ENCODE measurements around the gene TBC1D23. TPM values are rescaled to one million over a fixed set of nuclear protein-coding genes. Genes with fewer than 3 reads are reported as not detected.
"Not testable (repeated sequence)": the region's sequence is repeated elsewhere in the genome, so short reads cannot be mapped to it uniquely, and the experiment has no call there.

The TBC1D23 gene
- total RNA-seq, 2 donors from 2014 or later, result 16.9 to 21.6 TPM

DNA sequence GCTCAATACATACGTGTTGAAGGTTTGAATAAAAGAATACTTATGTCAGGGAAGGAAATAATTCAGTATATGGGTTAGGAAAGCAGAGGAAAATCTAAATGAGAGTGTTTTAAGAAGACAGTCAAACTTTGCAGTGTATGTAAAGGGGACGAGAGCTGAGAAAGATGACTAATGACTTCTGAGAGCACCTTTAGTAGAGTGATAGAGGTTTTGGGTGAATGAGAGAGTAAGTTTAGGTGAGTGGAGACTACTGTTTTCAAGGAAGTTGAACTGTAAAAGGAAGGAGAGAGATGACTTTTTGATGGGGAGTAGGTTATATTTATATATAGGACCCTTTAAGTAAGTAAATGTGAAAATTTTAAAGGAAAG lies 9.4 kb downstream of the TBC1D23 start:
- DNase-seq (ENCODE audit: low spot score in 2 of 2) (no peak), ATAC-seq (peak; percentile 84 to 91)
- H3K27ac Mint-ChIP-seq, result peak overlapping the region; percentile 0 to 56
- no peaks in the 10 kb centered on the region for H3K9me3 Mint-ChIP-seq
- no peaks in the 10 kb centered on the region for H3K36me3 Mint-ChIP-seq

DNA sequence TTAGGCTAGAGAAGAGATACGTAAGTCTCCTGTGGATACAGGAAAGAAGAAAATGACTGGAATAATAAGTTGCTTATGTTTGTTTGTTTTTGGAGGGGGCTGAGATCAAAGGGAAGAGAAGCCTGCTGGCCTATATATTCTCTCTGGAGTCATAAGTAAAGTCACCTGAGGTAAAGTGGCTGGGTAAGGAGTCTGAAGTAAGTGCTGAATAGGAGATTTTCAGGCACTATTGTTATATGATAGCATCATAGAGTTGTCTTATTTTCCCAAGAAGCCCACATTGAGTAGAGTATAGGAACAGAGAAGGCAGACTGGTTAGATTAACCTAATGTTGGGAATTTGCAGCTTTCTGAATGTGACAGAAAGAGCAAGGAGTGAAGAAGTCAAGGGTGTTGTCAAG lies 10.7 kb downstream of the TBC1D23 start:
- Mint-ChIP-seq H3K36me3 (no peaks in the 10 kb centered on the region), H3K9me3 (no peaks in the 10 kb centered on the region), H3K27ac (no peak overlapping the region)
- no peak for DNase-seq (ENCODE audit: low spot score in 2 of 2)
- ATAC-seq, result no peak

GRCh38 chr3:100272797-100273611 lies 12.2 kb downstream of the TBC1D23 start:
- H3K36me3 Mint-ChIP-seq; DNase-seq (ENCODE audit: low spot score in 2 of 2); ATAC-seq; H3K9me3 Mint-ChIP-seq; H3K27ac Mint-ChIP-seq: not testable (repeated sequence)

DNA sequence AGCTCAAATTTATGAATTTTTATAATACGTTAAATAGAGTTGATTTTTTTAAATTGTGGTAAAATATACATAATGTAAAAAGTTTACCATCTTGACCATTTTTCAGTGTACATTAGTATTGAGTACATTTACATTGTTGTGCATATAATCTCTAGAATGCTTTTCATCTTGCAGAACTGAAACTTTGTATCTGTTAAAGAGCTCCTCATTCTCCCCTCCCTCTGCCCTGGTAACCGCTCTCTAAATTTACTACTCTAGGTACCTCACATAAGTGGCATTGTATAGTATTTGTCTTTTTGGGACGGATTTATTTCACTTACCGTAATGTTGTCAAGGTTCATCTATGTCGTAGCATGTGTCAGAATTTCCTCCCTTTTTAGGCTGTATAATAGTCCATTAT lies 13.6 kb downstream of the TBC1D23 start:
- no peaks in the 10 kb centered on the region for H3K9me3 Mint-ChIP-seq
- H3K27ac Mint-ChIP-seq, result no peak overlapping the region
- DNase-seq (ENCODE audit: low spot score in 2 of 2) (no peak), ATAC-seq (no peak)
- H3K36me3 Mint-ChIP-seq, result no peaks in the 10 kb centered on the region

- H3K9me3 Mint-ChIP-seq, result no peaks in the 10 kb centered on the region
- ATAC-seq (no peak), DNase-seq (ENCODE audit: low spot score in 2 of 2) (no peak)
- no peak overlapping the region for H3K27ac Mint-ChIP-seq
- no peaks in the 10 kb centered on the region for H3K36me3 Mint-ChIP-seq
Observed at GRCh38 chr3:100277255-100277800, 16.5 kb downstream of the TBC1D23 start.

GRCh38 chr3:100278910-100279309 lies 18.1 kb downstream of the TBC1D23 start:
- no peaks in the 10 kb centered on the region for H3K36me3 Mint-ChIP-seq
- DNase-seq (ENCODE audit: low spot score in 2 of 2), result no peak
- H3K9me3 Mint-ChIP-seq, result no peaks in the 10 kb centered on the region
- H3K27ac Mint-ChIP-seq, result no peak overlapping the region
- ATAC-seq, result no peak

GRCh38 chr3:100288288-100288894 lies 27.6 kb downstream of the TBC1D23 start:
- Mint-ChIP-seq H3K36me3 (no peaks in the 10 kb centered on the region), H3K9me3 (no peaks in the 10 kb centered on the region), H3K27ac (no peak overlapping the region)
- ATAC-seq (no peak), DNase-seq (ENCODE audit: low spot score in 2 of 2) (no peak)

DNA sequence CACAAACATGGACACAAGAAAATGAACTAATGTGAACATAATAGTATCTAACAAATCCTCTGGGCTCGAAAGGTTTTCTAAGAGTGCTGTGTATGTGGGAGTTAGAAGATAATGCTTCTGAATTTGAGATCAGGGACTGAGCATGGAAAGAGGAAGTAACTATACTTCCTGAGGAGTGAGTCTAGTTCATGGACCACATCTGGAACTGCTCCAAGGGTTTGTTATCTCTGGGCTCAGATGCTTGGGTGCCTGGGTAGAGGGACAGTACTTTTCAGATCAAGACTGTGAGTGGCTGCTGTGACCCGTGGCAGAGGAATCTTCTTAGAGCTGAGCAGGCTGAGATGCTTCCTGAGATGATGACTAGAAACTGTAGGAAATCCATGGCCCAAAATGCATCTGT lies 28.5 kb downstream of the TBC1D23 start:
- H3K27ac Mint-ChIP-seq, result no peak overlapping the region
- H3K36me3 Mint-ChIP-seq, result no peaks in the 10 kb centered on the region
- no peaks in the 10 kb centered on the region for H3K9me3 Mint-ChIP-seq
- ATAC-seq (no peak), DNase-seq (ENCODE audit: low spot score in 2 of 2) (no peak)

DNA sequence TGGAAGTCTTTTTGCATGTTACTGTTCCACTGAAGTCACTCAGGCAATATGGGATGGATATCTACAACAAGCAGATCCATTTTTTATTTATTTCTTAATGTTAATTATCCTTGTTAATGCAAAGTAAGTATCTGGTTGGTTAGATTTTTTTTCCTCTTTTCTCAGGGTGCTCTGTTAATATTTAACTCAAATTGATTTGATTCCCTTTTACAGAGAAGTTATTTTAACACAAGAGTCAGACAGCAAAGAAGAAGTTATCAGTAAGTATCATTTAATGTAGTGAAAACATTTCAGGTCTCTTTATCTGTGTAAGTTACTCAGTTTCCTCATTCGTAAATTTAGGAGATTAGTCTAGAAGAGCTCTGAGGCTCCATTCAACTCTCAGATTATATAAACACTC lies 34.3 kb downstream of the TBC1D23 start:
- Mint-ChIP-seq H3K36me3 (no peaks in the 10 kb centered on the region), H3K27ac (no peak overlapping the region), H3K9me3 (no peaks in the 10 kb centered on the region)
- DNase-seq (ENCODE audit: low spot score in 2 of 2) (no peak), ATAC-seq (no peak)

DNA sequence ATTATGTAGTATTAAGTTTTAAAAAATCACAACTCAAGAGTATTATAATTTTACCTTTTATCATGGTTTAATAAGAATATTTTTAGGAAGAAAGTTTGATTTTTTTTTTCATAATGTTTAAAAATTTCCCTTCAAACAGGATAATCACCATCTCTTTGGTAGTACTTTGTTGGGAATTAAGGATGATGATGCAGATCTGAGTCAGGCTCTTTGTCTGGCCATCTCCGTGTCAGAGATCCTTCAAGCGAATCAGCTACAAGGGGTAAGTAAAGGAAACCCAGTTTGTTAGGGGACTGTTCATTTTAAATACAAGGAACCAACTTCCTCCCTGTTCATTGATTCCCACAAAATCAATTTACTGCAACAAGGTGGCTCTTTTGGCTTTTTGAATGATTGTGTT lies 37.0 kb downstream of the TBC1D23 start:
- Mint-ChIP-seq H3K27ac (no peak overlapping the region), H3K36me3 (no peaks in the 10 kb centered on the region), H3K9me3 (no peaks in the 10 kb centered on the region)
- DNase-seq (ENCODE audit: low spot score in 2 of 2), result no peak
- ATAC-seq, result no peak

- DNase-seq (ENCODE audit: low spot score in 2 of 2), result no peak
- no peaks in the 10 kb centered on the region for H3K9me3 Mint-ChIP-seq
Observed at GRCh38 chr3:100299016-100299415, 38.2 kb downstream of the TBC1D23 start.

GRCh38 chr3:100306695-100307094 lies 45.9 kb downstream of the TBC1D23 start:
- ATAC-seq (no peak), DNase-seq (ENCODE audit: low spot score in 2 of 2) (no peak)
- peak overlapping the region in 1 of 2 donors; percentile 37 for H3K27ac Mint-ChIP-seq
- no peaks in the 10 kb centered on the region for H3K9me3 Mint-ChIP-seq
- H3K36me3 Mint-ChIP-seq, result no peaks in the 10 kb centered on the region

More at GRCh38 chr3:100299016-100299415, 38.2 kb downstream of the TBC1D23 start:
- ATAC-seq, result no peak
- Mint-ChIP-seq H3K36me3 (no peaks in the 10 kb centered on the region), H3K27ac (no peak overlapping the region)

DNA sequence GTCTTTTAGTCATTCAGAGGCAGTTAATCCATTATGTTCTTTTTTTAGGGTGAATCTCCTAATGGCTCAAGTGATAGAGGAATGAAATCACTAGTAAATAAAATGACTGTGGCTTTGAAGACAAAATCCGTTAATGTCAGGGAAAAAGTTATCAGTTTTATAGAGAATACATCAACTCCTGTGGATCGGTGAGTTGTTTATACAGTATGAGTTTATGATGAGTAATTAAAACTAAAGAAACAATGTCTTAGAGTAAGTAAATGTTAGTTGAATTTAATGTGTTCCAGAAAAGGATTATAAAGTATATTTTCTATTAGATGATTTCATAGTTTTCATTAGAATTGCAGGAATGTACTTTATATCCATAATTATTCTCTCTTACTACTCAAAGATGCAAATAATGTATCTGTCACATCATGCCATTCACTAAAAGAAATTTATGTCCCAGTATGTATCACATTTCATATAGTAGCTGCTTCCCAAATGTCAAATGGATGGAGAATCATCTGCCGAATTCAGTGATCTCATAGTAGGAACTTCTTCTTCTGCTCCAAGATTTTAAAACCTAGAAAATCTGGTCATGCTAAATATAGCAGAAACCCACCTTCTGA lies 49.7 kb downstream of the TBC1D23 start:
- Mint-ChIP-seq H3K27ac (no peak overlapping the region), H3K36me3 (no peaks in the 10 kb centered on the region), H3K9me3 (no peaks in the 10 kb centered on the region)
- DNase-seq (ENCODE audit: low spot score in 2 of 2) (no peak), ATAC-seq (no peak)

- DNase-seq (ENCODE audit: low spot score in 2 of 2) (no peak), ATAC-seq (no peak)
- H3K27ac Mint-ChIP-seq, result no peak overlapping the region
- no peaks in the 10 kb centered on the region for H3K36me3 Mint-ChIP-seq
- no peaks in the 10 kb centered on the region for H3K9me3 Mint-ChIP-seq
Observed at GRCh38 chr3:100311011-100311410, 50.2 kb downstream of the TBC1D23 start.

DNA sequence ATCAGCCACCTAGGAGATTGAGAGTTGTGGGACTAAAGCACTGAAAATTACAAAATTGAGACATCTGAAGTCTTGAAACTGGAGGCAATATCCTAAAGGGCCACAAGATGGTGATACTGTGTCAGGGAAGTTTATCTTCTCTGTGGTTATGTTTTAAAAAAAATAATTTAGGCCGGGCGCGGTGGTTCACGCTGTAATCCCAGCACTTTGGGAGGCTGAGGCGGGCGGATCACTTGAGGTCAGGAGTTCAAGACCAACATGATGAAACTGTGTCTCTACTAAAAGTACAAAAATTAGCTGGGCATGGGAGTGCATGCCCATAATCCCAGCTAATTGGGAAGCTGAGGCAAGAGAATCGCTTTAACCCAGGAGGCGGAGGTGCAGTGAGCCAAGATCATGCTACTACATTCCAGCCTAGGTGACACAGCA lies 55.9 kb downstream of the TBC1D23 start:
- no peaks in the 10 kb centered on the region for H3K9me3 Mint-ChIP-seq
- no peak overlapping the region for H3K27ac Mint-ChIP-seq
- ATAC-seq, result peak; percentile 61 to 70
- no peaks in the 10 kb centered on the region for H3K36me3 Mint-ChIP-seq
- DNase-seq (ENCODE audit: low spot score in 2 of 2), result peak in 1 of 2 donors; percentile 41

DNA sequence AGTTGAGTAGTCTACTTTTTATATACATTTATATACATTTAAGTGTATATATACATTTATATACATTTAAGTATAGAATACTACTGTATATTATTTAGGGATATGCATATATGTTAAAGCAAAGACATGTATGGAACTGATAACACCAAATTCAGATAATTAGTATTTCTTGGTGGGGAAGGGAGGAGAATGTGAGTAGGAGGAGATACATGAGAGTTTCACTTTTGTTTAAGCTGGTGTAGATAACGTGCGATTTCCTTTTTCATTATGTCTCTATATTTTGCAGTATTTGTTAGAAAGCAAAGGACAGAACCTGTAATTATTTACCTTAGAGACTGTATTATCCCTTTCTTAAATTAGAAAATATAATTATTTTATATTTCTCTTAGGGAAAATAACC lies 57.1 kb downstream of the TBC1D23 start:
- no peaks in the 10 kb centered on the region for H3K9me3 Mint-ChIP-seq
- DNase-seq (ENCODE audit: low spot score in 2 of 2) (no peak), ATAC-seq (peak in 1 of 2 donors; percentile 60)
- H3K36me3 Mint-ChIP-seq, result no peaks in the 10 kb centered on the region
- no peak overlapping the region for H3K27ac Mint-ChIP-seq

GRCh38 chr3:100319951-100320350 lies 59.2 kb downstream of the TBC1D23 start:
- H3K36me3 Mint-ChIP-seq, result no peaks in the 10 kb centered on the region
- no peaks in the 10 kb centered on the region for H3K9me3 Mint-ChIP-seq
- DNase-seq (ENCODE audit: low spot score in 2 of 2) (no peak), ATAC-seq (no peak)
- no peak overlapping the region for H3K27ac Mint-ChIP-seq
